Central memory CD4-positive, alpha-beta T cell (primary cell): ENCODE data around the gene CCDC88A.
"Not testable (repeated sequence)": the region's sequence is repeated elsewhere in the genome, so short reads cannot be mapped to it uniquely, and the experiment has no call there.

ENCODE experiments used
- DNase-seq: peaks from one replicate; pipeline ENCODE4 v3.0.0; 2022

The CCDC88A gene

DNA sequence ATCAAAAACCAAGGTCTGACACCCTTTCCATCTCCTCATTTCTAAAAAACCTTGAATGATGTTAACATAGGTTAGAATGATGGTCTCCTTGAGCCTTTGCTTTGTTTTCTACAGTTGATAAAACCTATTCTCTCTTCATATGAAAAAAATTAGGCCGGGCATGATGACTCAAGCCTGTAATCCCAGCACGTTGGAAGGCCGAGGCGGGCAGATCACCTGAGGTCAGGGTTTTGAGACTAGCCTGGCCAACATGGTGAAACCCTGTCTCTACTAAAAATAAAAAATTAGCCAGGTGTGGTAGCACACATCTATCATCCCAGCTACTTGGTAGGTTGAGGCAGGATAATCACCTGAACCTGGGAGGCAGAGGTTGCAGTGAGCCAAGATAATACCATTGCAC, 49.4 kb downstream of the CCDC88A start:
- DNase-seq = no peak

DNA sequence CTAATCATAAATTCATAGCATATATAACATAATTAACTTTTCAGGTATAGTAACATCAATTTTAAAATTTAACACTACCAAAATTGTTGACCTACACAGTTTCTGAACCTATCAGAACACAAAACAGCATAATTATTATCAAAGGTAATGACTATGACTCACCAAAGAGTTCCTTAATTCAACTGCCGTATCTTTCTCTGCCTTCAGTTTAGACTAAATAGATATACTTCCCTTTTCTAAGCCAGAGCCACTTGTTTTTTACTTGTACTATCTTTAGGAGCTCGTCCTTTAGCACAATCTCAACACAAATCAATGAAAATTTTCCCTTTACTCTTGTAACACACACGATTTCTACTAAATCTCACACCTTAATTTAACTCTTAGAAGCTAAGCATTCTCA, 54.4 kb downstream of the CCDC88A start:
- DNase-seq = no peak

DNA sequence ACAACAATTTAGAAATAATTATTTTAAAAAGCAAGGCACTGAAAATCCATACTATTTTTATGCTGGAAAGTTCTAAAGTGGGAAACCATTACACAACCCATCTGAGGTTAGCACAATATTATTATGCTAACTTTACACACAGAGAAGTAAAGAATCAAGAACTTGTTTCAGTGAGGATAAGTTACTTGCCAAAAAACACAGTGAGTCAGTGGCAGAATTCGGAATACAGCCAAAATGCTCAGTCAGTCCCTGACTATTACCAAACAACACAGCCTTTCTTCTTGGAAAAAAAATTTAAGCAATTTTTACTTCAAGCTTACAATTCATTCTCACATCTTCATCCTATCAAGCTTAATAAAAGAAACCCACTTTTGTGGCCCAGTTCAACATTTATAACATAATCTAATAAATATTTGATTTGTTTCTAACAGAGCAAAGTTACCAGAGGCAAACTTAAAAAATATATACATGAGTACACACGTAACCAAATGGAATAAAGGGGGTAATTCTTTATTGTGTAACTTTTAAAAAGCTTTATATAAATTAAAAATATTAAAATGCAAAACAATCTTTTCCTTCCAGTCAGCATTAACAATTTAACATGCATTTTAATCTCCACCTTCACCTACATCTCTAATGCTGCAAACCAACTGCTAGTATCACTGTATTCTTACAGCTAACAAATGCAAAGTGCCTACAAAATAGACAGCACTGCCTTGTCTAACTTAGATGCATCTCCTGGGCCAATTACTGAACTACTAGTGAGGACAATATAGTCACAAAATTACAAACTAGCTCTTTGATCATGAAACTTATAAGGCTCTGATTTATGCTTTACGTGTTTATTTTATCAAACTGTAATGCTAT, 55.2 kb downstream of the CCDC88A start:
- DNase-seq = no peak

DNA sequence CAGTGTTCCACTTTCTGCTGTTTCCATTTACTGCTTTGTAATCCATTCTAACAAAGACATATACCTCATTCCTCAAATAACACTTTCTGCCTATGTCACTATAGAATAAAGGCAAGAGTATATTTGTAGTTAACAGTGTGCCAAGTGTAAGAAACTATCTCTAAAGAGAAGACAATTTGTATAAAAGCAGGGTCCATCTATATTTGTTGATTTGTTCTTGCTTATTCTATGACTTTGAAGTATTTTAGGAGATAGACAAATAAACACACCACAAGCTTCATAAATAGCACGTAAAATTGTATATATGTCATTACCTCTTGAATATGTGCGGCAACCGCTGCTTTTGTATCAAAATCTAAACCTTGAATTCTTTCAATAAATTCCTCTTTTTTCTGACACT, 56.0 kb downstream of the CCDC88A start:
- DNase-seq = no peak

DNA sequence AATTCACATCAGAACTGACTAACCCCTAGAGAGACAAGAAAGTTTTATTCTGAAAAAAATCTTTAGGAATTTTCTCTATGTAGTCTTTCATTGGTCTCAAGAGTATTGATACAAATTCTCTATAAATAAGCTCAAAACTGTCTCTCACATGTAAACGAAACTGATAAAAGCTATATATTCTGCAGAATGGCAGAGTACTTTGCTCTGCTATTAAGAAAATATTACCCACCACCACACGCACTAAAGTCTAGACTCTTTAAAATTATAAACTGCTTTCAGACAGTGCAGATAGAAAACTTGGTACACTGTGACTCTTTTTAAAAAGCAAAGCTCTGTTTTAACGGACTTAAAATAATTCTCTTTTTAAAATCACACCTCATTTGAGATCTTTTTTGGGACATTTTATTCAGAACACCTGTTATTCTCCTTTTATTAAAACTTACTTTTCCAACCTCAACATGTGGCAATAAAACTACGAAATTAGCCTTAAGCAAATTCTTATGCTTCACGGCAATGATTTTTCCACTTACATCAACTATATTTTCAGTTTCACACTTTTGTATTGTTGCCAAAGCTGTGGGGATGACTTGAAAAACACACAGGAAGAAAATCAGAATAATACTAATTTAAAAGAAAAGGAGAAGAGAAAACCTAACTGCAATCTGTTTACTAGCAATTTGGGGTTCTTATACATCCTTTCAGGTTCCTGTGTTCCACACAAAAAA, 58.0 kb downstream of the CCDC88A start:
- no peak for DNase-seq

DNA sequence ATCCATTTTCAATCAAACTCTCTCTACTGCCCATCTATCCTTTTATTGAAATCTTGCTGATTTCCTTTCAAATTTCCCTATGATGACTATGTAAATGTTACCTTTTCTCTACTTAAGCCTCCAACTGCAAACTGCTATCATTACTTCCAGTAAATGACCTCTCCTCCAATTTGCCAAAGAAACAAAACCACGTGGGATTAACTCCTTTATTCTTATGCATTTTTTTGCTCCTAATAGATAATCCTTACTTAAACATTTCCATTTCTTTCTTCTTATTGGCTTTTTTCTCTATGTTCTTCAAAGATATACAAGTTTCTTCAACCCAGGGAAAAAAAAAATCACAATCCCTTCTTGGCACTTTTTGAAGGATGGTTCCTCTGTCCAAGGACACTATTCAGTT, 61.2 kb downstream of the CCDC88A start:
- no peak for DNase-seq

DNA sequence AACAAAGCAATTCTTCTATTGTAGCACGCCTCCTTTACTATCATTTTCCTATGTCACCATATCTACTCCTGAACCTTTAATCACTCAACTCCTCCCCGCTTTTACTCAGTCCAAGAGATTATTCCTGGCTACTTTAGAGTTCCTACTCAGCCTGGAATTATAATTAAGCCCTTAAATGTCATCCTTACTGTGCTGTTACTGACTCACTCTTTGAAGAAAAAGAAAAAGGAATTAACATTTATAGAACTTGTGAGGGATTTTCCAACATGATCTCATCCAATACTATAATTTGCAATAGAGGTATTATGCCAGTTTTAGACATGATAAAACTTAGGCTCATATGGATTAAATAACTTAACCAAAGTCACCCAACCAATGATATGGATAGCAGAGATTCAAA, 61.7 kb downstream of the CCDC88A start:
- no peak for DNase-seq

DNA sequence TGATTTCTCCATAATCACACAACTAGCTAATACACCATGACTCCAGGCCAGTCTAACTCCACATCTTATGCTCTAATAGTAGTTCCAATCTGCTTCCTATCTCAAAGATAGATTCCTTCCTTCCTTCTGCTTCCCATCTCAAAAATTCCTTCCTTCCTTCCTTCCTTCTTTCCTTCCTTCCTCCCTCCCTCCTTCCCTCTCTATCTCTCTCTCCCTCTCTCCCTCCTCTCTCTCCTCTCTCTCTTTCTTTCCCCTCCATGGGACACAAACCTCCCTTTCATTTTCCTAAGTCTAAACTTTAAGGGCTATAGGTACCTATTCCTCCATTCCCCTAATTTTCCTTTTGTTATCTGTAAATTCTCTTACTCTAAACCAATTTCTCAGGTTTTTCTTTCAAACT, 62.5 kb downstream of the CCDC88A start:
- DNase-seq = no peak

DNA sequence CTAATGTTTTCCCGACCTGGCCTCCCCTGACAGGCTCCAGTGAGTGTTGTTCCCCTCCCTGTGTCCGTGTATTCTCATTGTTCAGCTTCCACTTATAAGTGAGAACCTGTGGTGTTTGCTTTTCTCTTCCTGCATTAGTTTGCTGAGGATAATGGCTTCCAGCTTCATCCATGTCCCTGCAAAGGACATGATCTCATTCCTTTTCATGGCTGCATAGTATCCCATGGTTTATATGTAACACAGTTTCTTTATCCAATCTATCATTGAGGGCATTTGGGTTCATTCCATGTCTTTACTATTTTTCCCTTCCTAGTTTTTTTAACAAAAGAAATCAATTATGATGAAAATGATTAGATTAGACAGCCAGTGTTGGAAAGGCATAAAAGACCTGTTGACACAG, 63.5 kb downstream of the CCDC88A start:
- DNase-seq = not testable (repeated sequence)

DNA sequence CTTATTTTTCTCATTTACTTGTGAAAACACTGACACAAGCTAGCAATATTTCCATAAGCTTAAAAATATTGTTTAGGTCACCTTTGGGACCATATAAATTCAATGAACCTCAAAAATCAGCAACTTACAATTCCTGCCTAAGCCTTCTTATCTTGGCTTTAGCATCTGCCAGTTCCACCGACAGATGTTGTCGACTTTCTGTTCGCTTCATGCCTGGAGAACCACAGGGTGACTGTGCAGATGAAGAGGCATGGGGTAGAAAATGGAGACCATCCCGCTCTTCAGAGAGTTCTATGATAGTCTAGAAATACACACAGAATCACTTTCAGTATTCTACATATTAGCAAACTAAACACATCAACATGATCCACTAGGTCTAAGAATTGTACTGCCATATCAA, 64.2 kb downstream of the CCDC88A start:
- DNase-seq = no peak

DNA sequence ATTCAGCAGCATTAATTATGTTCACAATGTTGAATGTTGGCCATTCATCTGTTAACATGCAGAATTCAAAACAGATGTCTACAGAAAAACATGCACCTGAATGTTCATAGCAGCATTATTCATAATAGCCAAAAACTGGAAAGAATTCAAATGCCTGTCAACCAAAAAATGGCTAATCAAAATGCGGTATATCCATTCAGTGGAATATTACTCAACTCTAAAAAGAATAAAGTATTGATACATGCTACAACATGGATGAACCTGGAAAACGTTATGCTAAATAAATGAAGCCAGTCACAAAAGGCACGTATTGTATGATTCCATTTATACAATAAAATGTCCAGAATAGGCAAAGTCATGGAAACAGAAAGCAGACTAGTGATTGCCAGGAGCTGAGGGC, 68.0 kb downstream of the CCDC88A start:
- DNase-seq = no peak

DNA sequence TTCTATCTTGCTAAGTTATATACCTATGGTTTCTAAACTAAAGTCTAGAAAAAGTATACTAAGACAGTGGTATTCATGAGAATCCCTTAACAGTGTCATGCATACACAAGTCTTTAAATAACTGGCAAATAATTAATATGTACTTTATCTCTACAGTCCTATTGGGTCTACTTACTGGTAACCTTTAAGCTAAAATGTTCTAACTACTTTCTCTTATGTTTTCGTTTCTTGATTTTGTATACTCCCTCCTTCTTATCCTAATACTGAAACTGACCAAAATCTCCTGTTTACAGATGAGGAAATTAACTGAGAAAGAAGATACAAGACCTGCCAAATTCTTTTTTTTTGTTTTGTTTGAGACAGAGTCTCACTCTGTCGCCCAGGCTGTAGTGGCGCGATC, 74.6 kb downstream of the CCDC88A start:
- no peak for DNase-seq

DNA sequence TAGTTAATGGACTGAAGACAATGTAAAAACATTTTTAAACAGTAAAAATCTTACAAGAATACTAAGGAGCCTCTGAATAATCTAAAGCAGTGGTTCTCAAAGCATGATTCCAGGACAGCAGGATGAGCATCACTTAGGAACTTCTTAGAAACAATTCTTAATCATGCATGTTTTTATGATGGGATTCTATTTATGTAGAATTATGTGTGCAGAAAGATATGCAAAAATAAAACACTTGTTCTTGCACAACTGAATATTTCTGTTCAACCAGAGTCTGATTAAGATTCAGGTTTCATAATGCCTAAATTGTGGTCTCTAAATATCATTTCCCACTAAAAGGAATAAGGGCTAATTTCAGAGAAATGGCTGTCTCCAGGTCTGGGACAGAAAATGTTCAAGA, 81.4 kb downstream of the CCDC88A start:
- no peak for DNase-seq

DNA sequence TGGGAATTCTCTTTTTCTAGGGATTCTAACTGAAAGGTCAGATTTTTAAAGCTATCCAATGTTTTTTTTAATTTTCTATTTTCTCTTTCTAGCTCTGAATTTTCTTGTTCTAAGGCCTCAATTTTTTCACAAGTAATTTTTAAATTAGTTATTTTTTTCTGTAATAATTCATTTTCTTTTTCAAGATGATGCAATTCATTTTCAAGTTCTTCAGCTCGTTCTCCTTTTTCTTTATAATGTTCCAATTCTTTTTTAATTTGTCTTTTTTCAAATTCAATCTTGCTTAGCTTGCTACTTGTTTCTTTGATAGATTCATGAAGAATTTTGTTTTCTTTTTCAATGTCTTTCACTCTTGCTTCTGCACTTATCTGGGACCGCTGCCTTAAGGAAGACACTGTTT, 84.9 kb downstream of the CCDC88A start:
- no peak for DNase-seq

DNA sequence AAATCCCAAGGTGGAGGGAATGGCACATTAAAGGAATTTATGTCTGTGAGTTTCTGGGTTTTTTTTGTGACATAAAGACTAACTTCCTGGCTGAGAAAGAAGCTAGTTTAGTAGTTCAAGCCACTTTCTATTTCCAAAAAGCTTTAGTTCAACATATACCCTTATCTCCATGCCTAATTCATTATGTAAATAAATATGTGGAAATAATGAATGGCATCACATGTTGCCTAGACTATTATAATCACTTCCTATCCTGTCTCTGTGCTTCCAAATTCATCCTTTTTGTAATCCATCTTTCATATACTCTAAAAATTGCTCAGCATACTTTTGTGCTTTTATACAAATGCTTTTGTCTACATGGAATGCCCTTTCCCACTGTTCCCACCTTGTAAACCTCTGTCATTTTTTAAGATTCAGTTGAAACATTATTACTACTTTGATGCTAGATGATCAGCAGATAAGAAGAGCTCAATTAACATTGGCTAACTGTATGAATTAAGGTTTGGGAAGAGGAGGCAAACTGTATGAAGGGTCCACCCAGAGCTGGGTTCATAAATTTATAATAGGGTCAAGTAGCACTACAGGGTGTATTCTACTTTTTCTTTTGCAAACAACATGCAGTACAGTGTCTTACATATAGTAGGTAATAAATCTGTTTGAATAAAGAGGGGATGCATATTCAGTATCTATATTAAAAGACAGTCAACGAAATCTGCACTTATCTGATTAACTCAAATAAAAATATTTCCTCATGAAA, 88.9 kb downstream of the CCDC88A start:
- DNase-seq = no peak

DNA sequence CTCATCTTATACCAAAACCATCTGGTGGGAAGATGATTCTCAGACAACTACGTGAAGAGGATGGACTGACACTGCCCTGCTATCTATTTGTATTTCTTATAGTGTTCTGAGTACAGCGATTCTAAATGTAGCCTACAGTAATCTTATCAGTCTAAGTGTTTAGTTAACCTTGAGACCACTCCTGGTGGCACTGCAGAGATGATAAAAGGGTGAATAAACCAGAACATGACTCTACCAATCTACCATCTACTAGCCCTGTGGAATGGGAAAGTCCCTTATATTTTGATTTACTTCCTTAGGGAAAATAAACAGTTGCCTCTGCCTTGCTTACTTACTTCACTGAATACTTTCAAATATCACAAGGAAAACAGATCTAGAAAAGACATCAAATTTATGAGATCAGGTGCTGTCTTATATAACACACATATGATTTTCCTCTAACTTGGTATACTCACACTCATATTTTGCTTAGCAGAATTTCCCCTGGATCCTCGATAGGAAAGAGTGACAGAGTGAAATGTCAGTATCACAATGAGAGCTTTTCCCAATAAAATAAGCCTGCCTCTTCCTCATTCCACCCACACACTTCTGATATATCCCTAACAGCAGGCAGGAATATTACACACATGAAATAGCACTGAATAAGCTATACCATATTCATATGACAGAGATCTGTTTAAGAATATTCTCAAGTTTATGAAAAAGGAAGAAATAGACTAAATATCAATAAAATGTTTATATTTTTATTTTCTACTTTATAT, 92.0 kb downstream of the CCDC88A start:
- DNase-seq = no peak

DNA sequence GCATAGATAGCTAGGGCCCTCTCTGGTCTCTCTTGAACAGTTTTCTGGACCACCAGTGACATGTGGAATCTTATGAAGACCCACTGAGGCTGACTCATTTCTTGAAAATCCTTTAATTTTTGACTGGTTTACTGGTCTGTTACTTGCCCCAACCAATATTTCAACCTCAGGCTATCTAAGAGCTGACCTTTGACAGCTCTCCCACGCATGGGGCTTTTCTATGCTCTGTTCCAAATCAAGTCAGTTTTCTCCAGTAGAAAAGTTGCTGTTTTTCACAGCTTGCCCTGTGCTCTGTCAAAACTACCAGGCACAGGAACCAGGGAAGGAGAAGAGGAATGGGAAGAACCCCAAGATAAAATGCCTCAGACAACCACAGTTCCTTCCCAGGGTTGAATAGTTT, 104.7 kb downstream of the CCDC88A start:
- no peak for DNase-seq

DNA sequence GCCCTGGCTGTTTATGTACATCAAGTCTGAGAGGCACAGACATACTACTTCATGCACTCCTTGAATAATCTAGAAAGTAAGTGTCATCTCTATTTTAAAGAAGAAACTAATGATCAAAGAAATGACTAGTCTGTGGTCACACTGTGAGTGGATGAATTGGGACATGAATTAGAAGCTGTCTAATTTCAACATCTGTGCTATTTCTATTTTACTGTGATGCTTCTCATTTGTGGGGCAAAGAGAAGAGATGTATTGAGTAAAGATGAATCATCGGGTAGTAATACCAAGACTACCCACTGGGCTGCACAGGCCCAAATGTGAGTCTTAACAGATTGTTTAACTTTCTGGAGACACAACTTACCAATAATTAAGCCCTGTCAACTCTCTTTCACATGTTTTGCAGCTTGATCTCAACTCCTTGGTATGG, 108.2 kb downstream of the CCDC88A start:
- no peak for DNase-seq

DNA sequence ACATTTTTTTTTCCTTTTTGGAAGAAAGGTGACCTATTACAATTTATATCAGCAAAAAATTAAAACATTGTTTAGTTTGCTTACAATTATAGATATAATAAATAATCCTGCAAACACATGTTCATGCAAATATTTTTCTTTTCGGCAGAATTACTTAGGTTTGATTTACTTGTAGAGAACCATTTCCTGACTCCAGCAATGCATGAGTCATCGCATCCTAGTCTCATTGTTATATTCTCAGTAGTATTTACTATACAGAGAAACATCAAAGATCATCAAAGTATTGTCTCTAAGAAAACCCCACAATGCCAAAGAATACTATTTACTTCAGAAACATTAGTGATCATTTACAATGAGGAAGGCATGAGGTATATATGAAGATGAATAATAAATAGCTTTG, 110.2 kb downstream of the CCDC88A start:
- no peak for DNase-seq

DNA sequence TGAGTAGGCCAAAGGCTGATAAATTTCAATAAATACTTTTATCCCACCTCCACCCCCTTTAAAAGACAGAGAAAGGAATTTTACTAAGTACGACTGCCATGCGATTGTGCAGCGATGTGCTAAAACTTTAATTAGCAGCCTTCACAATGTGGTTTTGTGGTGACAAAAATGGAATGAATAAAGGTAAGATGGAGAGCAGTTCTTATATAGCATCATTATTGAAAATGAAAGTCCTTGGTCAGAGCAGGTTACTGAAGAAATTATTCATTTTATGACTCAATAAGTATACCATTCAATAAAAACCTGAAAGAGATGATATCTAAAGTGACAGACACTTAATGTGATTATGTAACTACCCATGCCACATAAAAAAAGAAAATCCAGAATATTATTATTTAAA, 117.4 kb downstream of the CCDC88A start:
- DNase-seq = no peak

DNA sequence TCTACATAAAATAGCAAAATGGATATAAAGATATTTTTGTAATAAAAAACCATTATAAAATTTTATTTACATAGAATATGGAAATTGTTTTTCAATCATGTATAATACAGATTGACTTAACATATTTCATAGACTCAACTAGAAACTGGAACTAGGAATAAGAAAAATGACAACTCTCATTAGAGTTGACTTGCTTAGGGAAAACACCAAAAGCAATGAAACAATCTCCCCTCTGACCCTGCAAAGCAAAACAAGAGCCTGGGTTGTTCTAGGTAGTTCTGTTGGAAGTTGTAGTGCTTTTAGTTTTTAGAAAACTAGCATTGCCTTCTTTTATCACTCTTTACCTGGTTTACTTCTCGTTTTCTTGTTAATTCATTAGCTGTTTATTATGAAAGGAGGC, 118.4 kb downstream of the CCDC88A start:
- no peak for DNase-seq

DNA sequence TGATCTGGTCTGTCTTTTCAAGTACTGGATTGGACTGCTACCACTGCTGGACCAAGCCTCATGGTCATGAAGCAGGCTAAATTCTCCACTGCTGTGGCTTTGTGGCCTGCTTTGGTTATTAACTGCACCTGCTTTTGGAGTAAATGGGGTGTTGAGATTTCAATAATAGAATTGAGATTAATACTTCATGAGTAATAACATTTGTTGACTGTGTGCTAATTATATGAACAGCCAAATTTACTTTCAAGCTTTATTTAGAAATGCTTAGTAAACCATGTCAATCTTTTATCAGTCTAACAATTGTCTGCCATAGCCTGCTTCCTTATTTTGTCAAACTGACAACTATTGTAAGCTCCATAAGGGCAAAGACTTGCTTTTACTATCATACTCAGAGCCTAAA, 123.3 kb downstream of the CCDC88A start:
- DNase-seq = no peak

DNA sequence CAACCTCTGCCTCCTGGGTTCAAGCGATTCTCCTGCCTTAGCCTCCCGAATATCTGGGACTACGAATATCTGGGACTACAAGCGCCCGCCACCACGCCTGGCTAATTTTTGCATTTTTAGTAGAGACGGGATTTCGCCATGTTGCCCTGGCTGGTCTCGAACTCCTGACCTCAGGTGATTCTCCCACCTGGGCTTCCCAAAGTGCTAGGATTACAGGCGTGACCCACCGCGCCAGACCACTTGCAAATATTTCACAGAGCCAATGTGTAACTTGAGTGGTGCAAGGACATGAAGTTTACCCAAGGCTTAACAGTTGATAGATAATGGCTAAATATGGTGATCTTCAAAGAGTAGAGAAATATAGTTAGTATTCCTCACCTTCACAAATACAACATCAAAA, 136.6 kb downstream of the CCDC88A start:
- no peak for DNase-seq
